ENCODE results near the gene ARHGAP26. TPM values are rescaled to one million over a fixed set of nuclear protein-coding genes. Genes with fewer than 3 reads are reported as not detected.

ARHGAP26 gene
- total and polyA plus RNA-seq, 2 experiments from 2014 or later = 9.5 to 16.8 TPM

DNA sequence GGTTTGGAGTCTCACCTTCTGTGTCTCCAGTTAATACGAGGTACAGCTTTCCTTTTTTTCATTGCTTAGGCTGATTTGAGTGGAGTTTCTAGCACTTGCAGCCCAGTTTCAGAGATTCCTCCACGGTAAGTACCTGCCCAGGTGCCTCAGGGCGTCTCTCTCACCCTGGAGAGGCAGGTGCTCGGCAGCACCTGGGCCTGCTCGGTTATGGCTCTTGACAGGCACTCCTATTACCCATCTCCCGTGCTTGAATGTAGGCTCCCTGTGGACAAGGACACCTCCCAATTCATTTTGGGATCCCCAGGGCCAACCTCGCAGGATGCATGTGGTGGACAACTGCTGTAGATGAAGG is 489.1 kb downstream of the ARHGAP26 start:
- Histone ChIP-seq H3K27ac (ENCODE audit: low read depth) (no peak overlapping the region), H3K4me1 (ENCODE audit: insufficient read depth) (no peaks in the 10 kb centered on the region), H3K36me3 (ENCODE audit: insufficient read depth) (no peaks in the 10 kb centered on the region), H3K9me2 (ENCODE audit: insufficient read depth) (0 out of 2 replicates have a peak, but pooled peaks cover 3% of the 10 kb centered on the region), H3K27me3 (ENCODE audit: insufficient read depth) (no peaks in the 10 kb centered on the region), H2AFZ (no peak overlapping the region), H3K79me2 (replicated peaks; ENCODE audit: insufficient read depth) (no peaks in the 10 kb centered on the region), H3K4me3 (no peak overlapping the region), H3F3A (replicated peaks; ENCODE audit: low read depth) (no peaks in the 10 kb centered on the region), H4K20me1 (replicated peaks; ENCODE audit: insufficient read depth) (no peaks in the 10 kb centered on the region; the same call in 1 of the 2 replicates), H3K4me2 (no peak overlapping the region)
- ATAC-seq = no peak
- no peak for DNase-seq (ENCODE audit: low spot score)
- H3K27me3 Mint-ChIP-seq (ENCODE audit: insufficient read depth, low read depth, poor library complexity) = peaks cover 1% of the 10 kb centered on the region
- H3K9me3 Mint-ChIP-seq = no peaks in the 10 kb centered on the region
- TF ChIP-seq, protein P1, sequence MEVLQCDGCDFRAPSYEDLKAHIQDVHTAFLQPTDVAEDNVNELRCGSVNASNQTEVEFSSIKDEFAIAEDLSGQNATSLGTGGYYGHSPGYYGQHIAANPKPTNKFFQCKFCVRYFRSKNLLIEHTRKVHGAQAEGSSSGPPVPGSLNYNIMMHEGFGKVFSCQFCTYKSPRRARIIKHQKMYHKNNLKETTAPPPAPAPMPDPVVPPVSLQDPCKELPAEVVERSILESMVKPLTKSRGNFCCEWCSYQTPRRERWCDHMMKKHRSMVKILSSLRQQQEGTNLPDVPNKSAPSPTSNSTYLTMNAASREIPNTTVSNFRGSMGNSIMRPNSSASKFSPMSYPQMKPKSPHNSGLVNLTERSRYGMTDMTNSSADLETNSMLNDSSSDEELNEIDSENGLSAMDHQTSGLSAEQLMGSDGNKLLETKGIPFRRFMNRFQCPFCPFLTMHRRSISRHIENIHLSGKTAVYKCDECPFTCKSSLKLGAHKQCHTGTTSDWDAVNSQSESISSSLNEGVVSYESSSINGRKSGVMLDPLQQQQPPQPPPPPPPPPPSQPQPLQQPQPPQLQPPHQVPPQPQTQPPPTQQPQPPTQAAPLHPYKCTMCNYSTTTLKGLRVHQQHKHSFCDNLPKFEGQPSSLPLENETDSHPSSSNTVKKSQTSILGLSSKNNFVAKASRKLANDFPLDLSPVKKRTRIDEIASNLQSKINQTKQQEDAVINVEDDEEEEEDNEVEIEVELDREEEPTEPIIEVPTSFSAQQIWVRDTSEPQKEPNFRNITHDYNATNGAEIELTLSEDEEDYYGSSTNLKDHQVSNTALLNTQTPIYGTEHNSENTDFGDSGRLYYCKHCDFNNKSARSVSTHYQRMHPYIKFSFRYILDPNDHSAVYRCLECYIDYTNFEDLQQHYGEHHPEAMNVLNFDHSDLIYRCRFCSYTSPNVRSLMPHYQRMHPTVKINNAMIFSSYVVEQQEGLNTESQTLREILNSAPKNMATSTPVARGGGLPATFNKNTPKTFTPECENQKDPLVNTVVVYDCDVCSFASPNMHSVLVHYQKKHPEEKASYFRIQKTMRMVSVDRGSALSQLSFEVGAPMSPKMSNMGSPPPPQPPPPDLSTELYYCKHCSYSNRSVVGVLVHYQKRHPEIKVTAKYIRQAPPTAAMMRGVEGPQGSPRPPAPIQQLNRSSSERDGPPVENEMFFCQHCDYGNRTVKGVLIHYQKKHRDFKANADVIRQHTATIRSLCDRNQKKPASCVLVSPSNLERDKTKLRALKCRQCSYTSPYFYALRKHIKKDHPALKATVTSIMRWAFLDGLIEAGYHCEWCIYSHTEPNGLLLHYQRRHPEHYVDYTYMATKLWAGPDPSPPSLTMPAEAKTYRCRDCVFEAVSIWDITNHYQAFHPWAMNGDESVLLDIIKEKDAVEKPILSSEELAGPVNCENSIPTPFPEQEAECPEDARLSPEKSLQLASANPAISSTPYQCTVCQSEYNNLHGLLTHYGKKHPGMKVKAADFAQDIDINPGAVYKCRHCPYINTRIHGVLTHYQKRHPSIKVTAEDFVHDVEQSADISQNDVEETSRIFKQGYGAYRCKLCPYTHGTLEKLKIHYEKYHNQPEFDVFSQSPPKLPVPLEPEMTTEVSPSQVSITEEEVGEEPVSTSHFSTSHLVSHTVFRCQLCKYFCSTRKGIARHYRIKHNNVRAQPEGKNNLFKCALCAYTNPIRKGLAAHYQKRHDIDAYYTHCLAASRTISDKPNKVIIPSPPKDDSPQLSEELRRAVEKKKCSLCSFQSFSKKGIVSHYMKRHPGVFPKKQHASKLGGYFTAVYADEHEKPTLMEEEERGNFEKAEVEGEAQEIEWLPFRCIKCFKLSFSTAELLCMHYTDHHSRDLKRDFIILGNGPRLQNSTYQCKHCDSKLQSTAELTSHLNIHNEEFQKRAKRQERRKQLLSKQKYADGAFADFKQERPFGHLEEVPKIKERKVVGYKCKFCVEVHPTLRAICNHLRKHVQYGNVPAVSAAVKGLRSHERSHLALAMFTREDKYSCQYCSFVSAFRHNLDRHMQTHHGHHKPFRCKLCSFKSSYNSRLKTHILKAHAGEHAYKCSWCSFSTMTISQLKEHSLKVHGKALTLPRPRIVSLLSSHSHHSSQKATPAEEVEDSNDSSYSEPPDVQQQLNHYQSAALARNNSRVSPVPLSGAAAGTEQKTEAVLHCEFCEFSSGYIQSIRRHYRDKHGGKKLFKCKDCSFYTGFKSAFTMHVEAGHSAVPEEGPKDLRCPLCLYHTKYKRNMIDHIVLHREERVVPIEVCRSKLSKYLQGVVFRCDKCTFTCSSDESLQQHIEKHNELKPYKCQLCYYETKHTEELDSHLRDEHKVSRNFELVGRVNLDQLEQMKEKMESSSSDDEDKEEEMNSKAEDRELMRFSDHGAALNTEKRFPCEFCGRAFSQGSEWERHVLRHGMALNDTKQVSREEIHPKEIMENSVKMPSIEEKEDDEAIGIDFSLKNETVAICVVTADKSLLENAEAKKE (CRISPR knock-in tag; IDR thresholded peaks at IDR 0.05) = no peak
- TF ChIP-seq, protein P2, sequence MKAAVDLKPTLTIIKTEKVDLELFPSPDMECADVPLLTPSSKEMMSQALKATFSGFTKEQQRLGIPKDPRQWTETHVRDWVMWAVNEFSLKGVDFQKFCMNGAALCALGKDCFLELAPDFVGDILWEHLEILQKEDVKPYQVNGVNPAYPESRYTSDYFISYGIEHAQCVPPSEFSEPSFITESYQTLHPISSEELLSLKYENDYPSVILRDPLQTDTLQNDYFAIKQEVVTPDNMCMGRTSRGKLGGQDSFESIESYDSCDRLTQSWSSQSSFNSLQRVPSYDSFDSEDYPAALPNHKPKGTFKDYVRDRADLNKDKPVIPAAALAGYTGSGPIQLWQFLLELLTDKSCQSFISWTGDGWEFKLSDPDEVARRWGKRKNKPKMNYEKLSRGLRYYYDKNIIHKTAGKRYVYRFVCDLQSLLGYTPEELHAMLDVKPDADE (IDR thresholded peaks at IDR 0.05) = no peak
- TF ChIP-seq, protein P3, sequence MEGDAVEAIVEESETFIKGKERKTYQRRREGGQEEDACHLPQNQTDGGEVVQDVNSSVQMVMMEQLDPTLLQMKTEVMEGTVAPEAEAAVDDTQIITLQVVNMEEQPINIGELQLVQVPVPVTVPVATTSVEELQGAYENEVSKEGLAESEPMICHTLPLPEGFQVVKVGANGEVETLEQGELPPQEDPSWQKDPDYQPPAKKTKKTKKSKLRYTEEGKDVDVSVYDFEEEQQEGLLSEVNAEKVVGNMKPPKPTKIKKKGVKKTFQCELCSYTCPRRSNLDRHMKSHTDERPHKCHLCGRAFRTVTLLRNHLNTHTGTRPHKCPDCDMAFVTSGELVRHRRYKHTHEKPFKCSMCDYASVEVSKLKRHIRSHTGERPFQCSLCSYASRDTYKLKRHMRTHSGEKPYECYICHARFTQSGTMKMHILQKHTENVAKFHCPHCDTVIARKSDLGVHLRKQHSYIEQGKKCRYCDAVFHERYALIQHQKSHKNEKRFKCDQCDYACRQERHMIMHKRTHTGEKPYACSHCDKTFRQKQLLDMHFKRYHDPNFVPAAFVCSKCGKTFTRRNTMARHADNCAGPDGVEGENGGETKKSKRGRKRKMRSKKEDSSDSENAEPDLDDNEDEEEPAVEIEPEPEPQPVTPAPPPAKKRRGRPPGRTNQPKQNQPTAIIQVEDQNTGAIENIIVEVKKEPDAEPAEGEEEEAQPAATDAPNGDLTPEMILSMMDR (conservative IDR thresholded peaks at IDR 0.05; ENCODE audit: low read depth in 2 of 2) = no peak
- TF ChIP-seq STAT1 (IDR thresholded peaks at IDR 0.05; ENCODE audit: unreplicated experiment) (no peak), EZH2 (IDR thresholded peaks at IDR 0.05; ENCODE audit: low read depth, unreplicated experiment) (no peak), CREB1 (CRISPR knock-in tag; IDR thresholded peaks at IDR 0.05; ENCODE audit: low read depth) (no peak), NANOG (IDR thresholded peaks at IDR 0.05; ENCODE audit: borderline replicate concordance) (no peak), ZNF114 (CRISPR knock-in tag; IDR thresholded peaks at IDR 0.05) (no peak), ZNF331 (CRISPR knock-in tag; IDR thresholded peaks at IDR 0.05; ENCODE audit: low read depth) (no peak), POLR2AphosphoS5 (IDR thresholded peaks at IDR 0.05; ENCODE audit: low read depth) (no peak), EZH2phosphoT487 (IDR thresholded peaks at IDR 0.05; ENCODE audit: unreplicated experiment) (no peak), JUNB (IDR thresholded peaks at IDR 0.05; ENCODE audit: unreplicated experiment) (no peak)
- TF ChIP-seq, protein P4, sequence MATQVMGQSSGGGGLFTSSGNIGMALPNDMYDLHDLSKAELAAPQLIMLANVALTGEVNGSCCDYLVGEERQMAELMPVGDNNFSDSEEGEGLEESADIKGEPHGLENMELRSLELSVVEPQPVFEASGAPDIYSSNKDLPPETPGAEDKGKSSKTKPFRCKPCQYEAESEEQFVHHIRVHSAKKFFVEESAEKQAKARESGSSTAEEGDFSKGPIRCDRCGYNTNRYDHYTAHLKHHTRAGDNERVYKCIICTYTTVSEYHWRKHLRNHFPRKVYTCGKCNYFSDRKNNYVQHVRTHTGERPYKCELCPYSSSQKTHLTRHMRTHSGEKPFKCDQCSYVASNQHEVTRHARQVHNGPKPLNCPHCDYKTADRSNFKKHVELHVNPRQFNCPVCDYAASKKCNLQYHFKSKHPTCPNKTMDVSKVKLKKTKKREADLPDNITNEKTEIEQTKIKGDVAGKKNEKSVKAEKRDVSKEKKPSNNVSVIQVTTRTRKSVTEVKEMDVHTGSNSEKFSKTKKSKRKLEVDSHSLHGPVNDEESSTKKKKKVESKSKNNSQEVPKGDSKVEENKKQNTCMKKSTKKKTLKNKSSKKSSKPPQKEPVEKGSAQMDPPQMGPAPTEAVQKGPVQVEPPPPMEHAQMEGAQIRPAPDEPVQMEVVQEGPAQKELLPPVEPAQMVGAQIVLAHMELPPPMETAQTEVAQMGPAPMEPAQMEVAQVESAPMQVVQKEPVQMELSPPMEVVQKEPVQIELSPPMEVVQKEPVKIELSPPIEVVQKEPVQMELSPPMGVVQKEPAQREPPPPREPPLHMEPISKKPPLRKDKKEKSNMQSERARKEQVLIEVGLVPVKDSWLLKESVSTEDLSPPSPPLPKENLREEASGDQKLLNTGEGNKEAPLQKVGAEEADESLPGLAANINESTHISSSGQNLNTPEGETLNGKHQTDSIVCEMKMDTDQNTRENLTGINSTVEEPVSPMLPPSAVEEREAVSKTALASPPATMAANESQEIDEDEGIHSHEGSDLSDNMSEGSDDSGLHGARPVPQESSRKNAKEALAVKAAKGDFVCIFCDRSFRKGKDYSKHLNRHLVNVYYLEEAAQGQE (IDR thresholded peaks at IDR 0.05; ENCODE audit: unreplicated experiment) = no peak
- H3K27ac Mint-ChIP-seq = no peak overlapping the region
- H3K36me3 Mint-ChIP-seq (ENCODE audit: low read depth) = no peaks in the 10 kb centered on the region
- H3K4me1 Mint-ChIP-seq = peaks cover 2% of the 10 kb centered on the region; the same call in 1 of the 3 replicates
- H3K4me3 Mint-ChIP-seq = no peak overlapping the region

Data from GM23338 (cell line).